Measurements from ENCODE around the gene HCFC1. TPM values are rescaled to one million over a fixed set of nuclear protein-coding genes. Genes with fewer than 3 reads are reported as not detected.

HCFC1 gene
- total RNA-seq, 1 donor from 2014 or later, result 59.7 TPM

DNA sequence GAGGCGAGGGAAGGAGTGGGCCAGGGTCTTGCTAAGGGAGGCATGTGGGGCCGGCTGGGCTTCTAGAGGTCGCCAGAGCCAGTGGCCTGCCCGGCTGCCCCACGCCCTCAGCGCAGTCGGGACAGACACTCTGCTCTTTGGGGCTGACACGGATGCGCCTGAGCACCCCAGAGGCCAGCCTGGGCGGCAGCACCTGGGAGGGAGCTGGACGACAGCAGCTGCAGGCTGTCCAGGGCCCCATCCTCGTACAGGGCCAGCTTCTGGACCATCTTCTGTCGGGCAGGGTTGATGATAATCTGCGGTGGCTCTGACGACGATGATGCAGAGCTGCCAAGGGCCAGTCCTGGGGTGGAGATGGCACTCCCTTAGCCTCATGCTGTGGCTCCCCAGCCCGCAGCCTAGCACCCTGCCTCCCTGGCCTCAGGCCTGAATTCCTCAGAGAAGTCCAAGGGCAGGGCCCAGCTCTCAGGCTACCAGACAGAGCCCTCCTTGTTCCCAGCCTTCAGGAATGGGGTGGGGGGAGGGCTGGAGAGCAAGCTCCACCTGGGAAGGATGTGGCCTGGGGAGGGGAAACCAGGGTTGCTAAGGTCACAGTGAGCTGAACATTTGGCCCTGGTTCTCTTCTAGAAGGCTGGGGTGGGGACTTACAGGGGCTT, 40.8 kb upstream of the HCFC1 start:
- TF ChIP-seq, protein P1, sequence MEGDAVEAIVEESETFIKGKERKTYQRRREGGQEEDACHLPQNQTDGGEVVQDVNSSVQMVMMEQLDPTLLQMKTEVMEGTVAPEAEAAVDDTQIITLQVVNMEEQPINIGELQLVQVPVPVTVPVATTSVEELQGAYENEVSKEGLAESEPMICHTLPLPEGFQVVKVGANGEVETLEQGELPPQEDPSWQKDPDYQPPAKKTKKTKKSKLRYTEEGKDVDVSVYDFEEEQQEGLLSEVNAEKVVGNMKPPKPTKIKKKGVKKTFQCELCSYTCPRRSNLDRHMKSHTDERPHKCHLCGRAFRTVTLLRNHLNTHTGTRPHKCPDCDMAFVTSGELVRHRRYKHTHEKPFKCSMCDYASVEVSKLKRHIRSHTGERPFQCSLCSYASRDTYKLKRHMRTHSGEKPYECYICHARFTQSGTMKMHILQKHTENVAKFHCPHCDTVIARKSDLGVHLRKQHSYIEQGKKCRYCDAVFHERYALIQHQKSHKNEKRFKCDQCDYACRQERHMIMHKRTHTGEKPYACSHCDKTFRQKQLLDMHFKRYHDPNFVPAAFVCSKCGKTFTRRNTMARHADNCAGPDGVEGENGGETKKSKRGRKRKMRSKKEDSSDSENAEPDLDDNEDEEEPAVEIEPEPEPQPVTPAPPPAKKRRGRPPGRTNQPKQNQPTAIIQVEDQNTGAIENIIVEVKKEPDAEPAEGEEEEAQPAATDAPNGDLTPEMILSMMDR (conservative IDR thresholded peaks at IDR 0.05; ENCODE audit: low read depth, low read length), result no peak
- DNase-seq (ENCODE audit: low read depth), result no peak
- H3K4me3 ChIP-seq (ENCODE audit: low read depth, low read length), result no peak overlapping the region

DNA sequence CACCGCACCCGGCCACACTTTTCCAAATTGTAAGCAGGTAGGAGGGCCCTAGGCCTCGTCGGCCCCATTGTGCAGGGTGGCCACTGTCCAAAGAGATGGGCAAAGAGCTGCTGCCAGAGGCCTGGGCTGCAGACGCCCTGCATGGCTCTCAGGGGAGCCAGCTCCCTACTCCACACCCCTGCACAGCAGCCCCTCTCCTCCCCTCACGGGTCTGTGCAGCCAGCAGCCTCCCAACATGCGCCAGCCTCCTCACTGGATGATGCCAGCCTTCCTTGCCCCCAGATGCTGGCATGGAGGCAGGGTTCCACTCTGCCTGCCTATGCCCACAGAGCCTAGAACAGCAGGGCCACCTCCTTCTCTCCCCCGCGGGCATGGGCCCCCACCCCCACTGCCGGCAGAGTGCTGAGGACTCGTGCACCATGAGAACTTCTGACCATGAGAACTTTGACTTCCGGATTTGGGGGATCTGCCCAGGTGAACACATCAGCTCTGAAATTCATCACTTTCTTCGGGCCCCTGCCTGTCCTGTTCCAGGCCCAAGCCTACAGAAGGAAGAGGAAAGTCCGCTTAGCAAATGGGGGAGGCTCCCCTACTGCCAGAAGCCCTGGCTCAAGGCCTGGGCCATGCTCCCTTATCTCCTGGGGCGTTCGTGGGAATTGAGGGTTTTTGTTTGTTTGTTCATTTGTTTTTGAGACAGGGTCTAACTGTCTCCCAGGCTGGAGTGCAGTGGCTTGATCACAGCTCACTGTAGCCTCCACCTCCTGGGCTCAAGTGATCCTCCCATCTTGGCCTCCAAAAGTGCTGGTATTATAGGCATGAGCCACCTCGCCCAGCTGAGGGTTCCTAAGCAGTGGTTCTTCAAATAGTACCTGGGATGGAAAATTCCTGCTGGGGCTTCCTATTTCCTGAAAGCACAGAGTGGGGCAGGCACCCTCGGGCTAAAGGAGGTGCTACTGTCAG, 40.0 kb upstream of the HCFC1 start:
- TF ChIP-seq, protein P1 (conservative IDR thresholded peaks at IDR 0.05; ENCODE audit: low read depth, low read length), result no peak
- DNase-seq (ENCODE audit: low read depth), result no peak
- H3K4me3 ChIP-seq (ENCODE audit: low read depth, low read length), result no peak overlapping the region

DNA sequence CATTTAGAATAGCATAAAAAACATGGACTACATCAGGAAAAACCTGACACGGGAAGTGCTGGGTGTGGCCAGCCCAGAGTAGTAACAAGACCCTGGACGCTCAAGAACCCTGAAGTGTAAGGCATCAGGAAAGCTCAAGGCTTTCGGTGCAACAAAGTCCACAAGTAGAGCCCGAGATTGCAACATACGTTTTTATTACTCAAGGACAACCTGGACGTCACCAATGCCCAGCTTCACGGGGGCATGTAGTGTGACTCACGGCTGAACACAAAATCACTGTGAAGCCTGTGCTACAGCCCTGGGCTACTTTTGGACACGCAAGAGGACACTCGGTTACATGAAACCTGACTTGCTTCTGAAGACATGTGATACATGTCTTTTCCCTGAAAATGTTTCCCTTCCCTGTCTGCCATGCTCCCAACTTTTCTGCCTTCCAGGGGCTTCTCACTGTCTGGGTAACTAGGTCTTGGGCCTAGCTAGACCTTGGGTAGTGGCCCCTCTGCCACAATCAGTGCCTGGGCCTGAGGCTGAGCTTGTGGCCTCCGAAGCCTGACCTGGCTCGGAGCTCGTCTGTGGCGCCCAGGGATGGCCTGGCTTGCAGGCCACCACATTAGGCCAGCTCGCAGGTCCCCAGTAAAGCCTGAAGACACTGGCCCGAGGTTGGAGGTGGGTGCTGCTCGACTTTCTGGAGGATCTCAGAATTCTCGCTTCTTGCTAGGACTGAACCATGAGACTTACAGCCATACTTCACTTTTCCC, 38.9 kb upstream of the HCFC1 start:
- no peak overlapping the region for H3K4me3 ChIP-seq (ENCODE audit: low read depth, low read length)
- DNase-seq (ENCODE audit: low read depth), result no peak
- TF ChIP-seq, protein P1 (conservative IDR thresholded peaks at IDR 0.05; ENCODE audit: low read depth, low read length), result no peak

DNA sequence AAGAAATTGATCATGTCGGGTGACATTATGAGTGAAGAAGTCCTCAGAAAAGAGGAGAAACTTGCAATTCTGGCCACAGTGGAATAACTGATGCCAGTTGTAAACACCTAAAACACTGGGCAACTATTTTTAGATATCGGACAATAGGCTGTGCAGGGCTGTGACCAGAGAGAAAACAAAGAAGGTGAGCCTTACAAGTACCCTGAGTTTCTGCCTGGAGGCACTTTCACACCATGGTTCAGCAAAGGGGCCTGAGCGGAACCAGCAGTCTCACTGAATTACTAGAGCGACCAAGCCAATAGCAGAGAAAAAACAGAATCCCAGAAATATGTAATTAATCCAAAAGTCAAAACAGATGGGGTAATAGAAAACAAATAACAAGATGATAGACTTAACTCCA, 36.9 kb upstream of the HCFC1 start:
- no peak for DNase-seq (ENCODE audit: low read depth)
- no peak overlapping the region for H3K4me3 ChIP-seq (ENCODE audit: low read depth, low read length)
- TF ChIP-seq, protein P1 (conservative IDR thresholded peaks at IDR 0.05; ENCODE audit: low read depth, low read length), result no peak

DNA sequence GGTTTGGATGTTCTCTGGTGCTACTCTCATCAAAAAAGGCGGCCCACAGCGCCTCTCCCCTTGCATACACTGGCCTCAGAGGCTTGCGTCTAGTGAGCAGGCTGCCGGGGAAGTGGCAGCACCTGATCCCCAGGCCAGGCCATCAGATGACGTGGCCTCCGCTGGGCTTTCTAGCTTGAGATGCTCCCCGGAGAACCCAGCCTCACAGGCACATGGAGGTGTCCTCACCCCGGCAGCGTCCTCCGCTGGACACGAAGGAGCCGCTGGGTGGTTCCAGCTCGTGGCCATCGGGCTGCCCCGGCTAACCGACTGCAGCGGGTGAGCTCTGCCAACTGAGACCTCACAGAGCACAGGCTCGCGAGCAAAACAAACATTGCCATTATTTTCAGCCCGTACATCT, 35.3 kb upstream of the HCFC1 start:
- no peak for DNase-seq (ENCODE audit: low read depth)
- TF ChIP-seq, protein P1 (conservative IDR thresholded peaks at IDR 0.05; ENCODE audit: low read depth, low read length), result no peak

DNA sequence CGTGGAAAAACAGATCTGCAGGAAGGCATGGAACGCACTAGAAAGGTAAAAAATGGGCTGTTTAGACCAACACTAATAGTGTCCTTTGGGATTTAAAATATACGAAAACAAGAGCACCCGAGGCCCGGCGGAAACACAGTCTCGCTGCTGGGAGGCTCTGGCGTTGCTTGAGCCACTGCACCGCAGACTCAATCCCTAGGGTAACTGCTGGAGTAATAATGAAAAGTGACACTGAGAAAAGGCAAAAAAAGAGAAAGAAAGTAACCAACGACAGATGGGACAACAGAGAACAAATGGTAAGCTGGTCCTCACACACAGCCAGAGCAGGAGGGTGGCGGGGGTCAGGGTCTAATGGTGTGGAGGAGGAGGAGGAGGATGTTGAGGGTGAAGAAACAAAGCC, 32.7 kb upstream of the HCFC1 start:
- TF ChIP-seq, protein P1 (conservative IDR thresholded peaks at IDR 0.05; ENCODE audit: low read depth, low read length), result no peak
- no peak for DNase-seq (ENCODE audit: low read depth)
- no peak overlapping the region for H3K4me3 ChIP-seq (ENCODE audit: low read depth, low read length)

More for the DNA sequence above, 35.3 kb upstream of the HCFC1 start:
- H3K4me3 ChIP-seq (ENCODE audit: low read depth, low read length), result no peak overlapping the region
